Fibroblast of villous mesenchyme (primary cell): Measurements from ENCODE around the gene TJP1. TPM values are rescaled to one million over a fixed set of nuclear protein-coding genes. Genes with fewer than 3 reads are reported as not detected.

Experiments
- DNase-seq: peaks from one replicate; pipeline ENCODE4 v3.0.0-alpha.2; 2010; ENCODE audit warnings: low read depth
- H3K4me3 ChIP-seq: 2 replicates; pipeline ENCODE4 v1.5.1; 2011; ENCODE audit warnings: low read depth, mild to moderate bottlenecking, low read length
- small RNA-seq: library from RNA; depleted of rRNA; stranded (forward); fragments of <200 nt; gene quantifications from one replicate; pipeline ENCODE3, GENCODE V24; 2012
- total RNA-seq: library from RNA; depleted of rRNA; stranded (reverse); fragments of >200 nt; gene quantifications from 2 replicates; pipeline ENCODE4 v1.2.3, GENCODE V29; 2012
- TF ChIP-seq, protein P1 (sequence below): IDR thresholded peaks from 2 replicates; pipeline ENCODE4 v1.5.1; 2012; ENCODE audit warnings: low read depth, mild to moderate bottlenecking, low read length; ENCODE audit not compliant: insufficient read depth

TJP1 gene
- total RNA-seq, 1 donor = 103 TPM

DNA sequence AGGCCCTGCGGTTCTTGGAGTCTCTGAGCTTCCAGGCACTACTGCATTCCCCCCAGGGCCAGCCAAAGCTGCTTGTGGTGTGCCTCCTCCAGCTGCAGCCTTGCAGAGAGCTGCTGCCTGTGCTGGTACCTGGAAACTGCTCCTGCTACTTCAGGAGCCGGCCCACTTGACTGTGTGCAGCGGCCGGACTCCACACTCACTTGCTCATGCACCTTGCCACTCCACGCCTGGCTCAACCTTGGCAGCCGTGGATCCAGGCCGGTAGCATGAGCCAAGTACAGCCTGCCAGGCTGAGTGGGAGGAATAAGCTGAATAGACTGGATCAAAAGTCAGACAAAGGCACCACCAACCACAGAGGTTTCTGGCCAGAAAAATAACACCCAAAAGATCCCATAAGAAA lies 169.7 kb downstream of the TJP1 start:
- no peak for DNase-seq
- TF ChIP-seq, protein P1, sequence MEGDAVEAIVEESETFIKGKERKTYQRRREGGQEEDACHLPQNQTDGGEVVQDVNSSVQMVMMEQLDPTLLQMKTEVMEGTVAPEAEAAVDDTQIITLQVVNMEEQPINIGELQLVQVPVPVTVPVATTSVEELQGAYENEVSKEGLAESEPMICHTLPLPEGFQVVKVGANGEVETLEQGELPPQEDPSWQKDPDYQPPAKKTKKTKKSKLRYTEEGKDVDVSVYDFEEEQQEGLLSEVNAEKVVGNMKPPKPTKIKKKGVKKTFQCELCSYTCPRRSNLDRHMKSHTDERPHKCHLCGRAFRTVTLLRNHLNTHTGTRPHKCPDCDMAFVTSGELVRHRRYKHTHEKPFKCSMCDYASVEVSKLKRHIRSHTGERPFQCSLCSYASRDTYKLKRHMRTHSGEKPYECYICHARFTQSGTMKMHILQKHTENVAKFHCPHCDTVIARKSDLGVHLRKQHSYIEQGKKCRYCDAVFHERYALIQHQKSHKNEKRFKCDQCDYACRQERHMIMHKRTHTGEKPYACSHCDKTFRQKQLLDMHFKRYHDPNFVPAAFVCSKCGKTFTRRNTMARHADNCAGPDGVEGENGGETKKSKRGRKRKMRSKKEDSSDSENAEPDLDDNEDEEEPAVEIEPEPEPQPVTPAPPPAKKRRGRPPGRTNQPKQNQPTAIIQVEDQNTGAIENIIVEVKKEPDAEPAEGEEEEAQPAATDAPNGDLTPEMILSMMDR = no peak
- no peak overlapping the region for H3K4me3 ChIP-seq

DNA sequence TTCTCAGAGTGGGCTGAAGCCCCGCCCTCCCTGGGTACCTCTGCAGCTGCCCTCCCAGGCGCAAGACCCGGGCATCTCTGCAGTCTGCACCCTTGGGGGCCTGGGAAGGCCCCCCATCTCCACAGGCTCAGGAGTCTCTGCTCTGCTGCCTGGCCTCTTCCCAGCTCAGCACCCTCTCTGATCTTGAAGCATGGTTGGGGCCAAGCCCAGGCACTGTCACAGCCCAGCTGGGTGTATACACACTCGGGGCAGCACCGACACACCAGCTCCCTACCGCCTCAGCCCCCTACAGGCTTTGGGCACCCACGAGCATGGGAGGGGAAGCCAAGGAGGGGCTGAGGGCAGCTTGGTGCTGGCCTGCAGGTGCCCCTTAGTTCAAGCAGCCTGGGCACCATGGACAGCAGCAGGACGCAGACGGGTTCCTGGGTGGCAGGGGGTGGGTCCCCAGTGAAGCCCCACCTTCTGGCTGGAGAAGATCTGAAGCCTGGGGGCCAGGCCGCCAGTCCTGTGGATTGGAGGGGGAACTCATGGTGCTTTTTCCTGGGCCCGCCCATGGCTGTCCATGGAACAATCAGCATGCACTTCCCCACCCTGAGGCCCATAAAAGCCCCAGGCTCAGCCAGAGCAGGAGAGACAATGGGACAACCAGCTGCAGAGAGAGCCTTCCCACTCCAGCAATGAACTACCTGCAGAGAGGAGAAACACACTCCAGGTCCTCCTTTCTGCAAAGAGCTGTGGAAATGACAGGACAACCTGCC lies 170.6 kb downstream of the TJP1 start:
- no peak overlapping the region for H3K4me3 ChIP-seq
- DNase-seq = no peak
- TF ChIP-seq, protein P1 = no peak

Small RNA genes within 50 kb of the gene (small RNA-seq; reads per million reads assigned to genes)
- not detected for gene HMGN2P5
